ENCODE results near the gene CD1D. TPM values are rescaled to one million over a fixed set of nuclear protein-coding genes. Genes with fewer than 3 reads are reported as not detected.

The CD1D gene
- total RNA-seq, 2 experiments from 2014 or later, result 3.3 to 5.7 TPM

- Histone ChIP-seq H3K27ac (ENCODE audit: low read depth, low read length, poor library complexity, severe bottlenecking) (no peak overlapping the region), H3K79me2 (ENCODE audit: insufficient read depth, low read depth, low read length) (no peaks in the 10 kb centered on the region), H3K9me3 (ENCODE audit: low read length) (no peaks in the 10 kb centered on the region), H3K4me3 (ENCODE audit: low read depth, low read length, poor library complexity, severe bottlenecking) (no peak overlapping the region), H3K4me2 (ENCODE audit: low read length) (no peak overlapping the region), H3K9me2 (ENCODE audit: insufficient read depth, low read length) (no peaks in the 10 kb centered on the region), H2AFZ (ENCODE audit: low read length) (no peak overlapping the region), H3K36me3 (ENCODE audit: insufficient read depth, low read length) (no peaks in the 10 kb centered on the region), H4K20me1 (ENCODE audit: insufficient read depth, low read length) (no peaks in the 10 kb centered on the region), H3K4me1 (ENCODE audit: insufficient read depth, low read length, poor library complexity, severe bottlenecking) (peaks cover 29% of the 10 kb centered on the region)
- intact Hi-C loops (cut with micrococcal nuclease; ENCODE audit: unreplicated experiment), result no loop called here
- ChIA-PET POLR2A (no interaction called here), CTCF (ENCODE audit: unreplicated experiment) (no interaction called here)
- no peak for TF ChIP-seq CTCF (conservative IDR thresholded peaks at IDR 0.05; ENCODE audit: low read length)
- no peak for TF ChIP-seq EZH2phosphoT487 (IDR thresholded peaks at IDR 0.05; ENCODE audit: borderline replicate concordance, low read depth, low read length)
- DNase-seq (ENCODE audit: low spot score), result no peak
- BruUV-seq (replicated peaks), result no TSS peak
Observed at GRCh38 chr1:158146739-158147138, 34.0 kb upstream of the CD1D start.

- no peaks in the 10 kb centered on the region for H4K20me1 ChIP-seq (ENCODE audit: insufficient read depth, low read length)
- no peak overlapping the region for H3K4me2 ChIP-seq (ENCODE audit: low read length)
- intact Hi-C loops (cut with micrococcal nuclease; ENCODE audit: unreplicated experiment), result no loop called here
- H3K36me3 ChIP-seq (ENCODE audit: insufficient read depth, low read length), result no peaks in the 10 kb centered on the region
- no peak for DNase-seq (ENCODE audit: low spot score)
- H3K4me3 ChIP-seq (ENCODE audit: low read depth, low read length, poor library complexity, severe bottlenecking), result no peak overlapping the region
- no peak for TF ChIP-seq EZH2phosphoT487 (IDR thresholded peaks at IDR 0.05; ENCODE audit: borderline replicate concordance, low read depth, low read length)
- TF ChIP-seq CTCF (conservative IDR thresholded peaks at IDR 0.05; ENCODE audit: low read length), result no peak
- peaks cover 29% of the 10 kb centered on the region for H3K4me1 ChIP-seq (ENCODE audit: insufficient read depth, low read length, poor library complexity, severe bottlenecking)
- no peaks in the 10 kb centered on the region for H3K79me2 ChIP-seq (ENCODE audit: insufficient read depth, low read depth, low read length)
- ChIA-PET POLR2A (no interaction called here), CTCF (ENCODE audit: unreplicated experiment) (no interaction called here)
- H3K9me2 ChIP-seq (ENCODE audit: insufficient read depth, low read length), result no peaks in the 10 kb centered on the region
- no peaks in the 10 kb centered on the region for H3K9me3 ChIP-seq (ENCODE audit: low read length)
- no peak overlapping the region for H3K27ac ChIP-seq (ENCODE audit: low read depth, low read length, poor library complexity, severe bottlenecking)
- H2AFZ ChIP-seq (ENCODE audit: low read length), result no peak overlapping the region
- BruUV-seq (replicated peaks), result no TSS peak
Observed at GRCh38 chr1:158147401-158147800, 33.3 kb upstream of the CD1D start.

GRCh38 chr1:158147869-158148268, 32.8 kb upstream of the CD1D start:
- Histone ChIP-seq H3K9me2 (ENCODE audit: insufficient read depth, low read length) (no peaks in the 10 kb centered on the region), H3K36me3 (ENCODE audit: insufficient read depth, low read length) (no peaks in the 10 kb centered on the region), H2AFZ (ENCODE audit: low read length) (no peak overlapping the region), H4K20me1 (ENCODE audit: insufficient read depth, low read length) (no peaks in the 10 kb centered on the region), H3K9me3 (ENCODE audit: low read length) (no peaks in the 10 kb centered on the region), H3K4me3 (ENCODE audit: low read depth, low read length, poor library complexity, severe bottlenecking) (no peak overlapping the region), H3K79me2 (ENCODE audit: insufficient read depth, low read depth, low read length) (no peaks in the 10 kb centered on the region), H3K27ac (ENCODE audit: low read depth, low read length, poor library complexity, severe bottlenecking) (no peak overlapping the region), H3K4me1 (ENCODE audit: insufficient read depth, low read length, poor library complexity, severe bottlenecking) (peaks cover 29% of the 10 kb centered on the region), H3K4me2 (ENCODE audit: low read length) (no peak overlapping the region)
- intact Hi-C loops (cut with micrococcal nuclease; ENCODE audit: unreplicated experiment), result no loop called here
- ChIA-PET POLR2A (interaction anchor here (2.0 kb wide), 1 partner anchor 29 kb away, joined by 7 read pairs; no protein-coding TSS in a partner anchor), CTCF (ENCODE audit: unreplicated experiment) (no interaction called here)
- no peak for DNase-seq (ENCODE audit: low spot score)
- no peak for TF ChIP-seq CTCF (conservative IDR thresholded peaks at IDR 0.05; ENCODE audit: low read length)
- no peak for TF ChIP-seq EZH2phosphoT487 (IDR thresholded peaks at IDR 0.05; ENCODE audit: borderline replicate concordance, low read depth, low read length)
- no TSS peak for BruUV-seq (replicated peaks)
